GM21447 (cell line): Measurements from ENCODE around the gene GALNT16.
"Not testable (repeated sequence)": the region's sequence is repeated elsewhere in the genome, so short reads cannot be mapped to it uniquely, and the experiment has no call there.

ENCODE experiments used
- ATAC-seq: cut with Tn5 transposase; IDR thresholded peaks from one replicate; pipeline ENCODE4 v1.9.1; 2021; ENCODE audit not compliant: unreplicated experiment

Gene GALNT16

DNA sequence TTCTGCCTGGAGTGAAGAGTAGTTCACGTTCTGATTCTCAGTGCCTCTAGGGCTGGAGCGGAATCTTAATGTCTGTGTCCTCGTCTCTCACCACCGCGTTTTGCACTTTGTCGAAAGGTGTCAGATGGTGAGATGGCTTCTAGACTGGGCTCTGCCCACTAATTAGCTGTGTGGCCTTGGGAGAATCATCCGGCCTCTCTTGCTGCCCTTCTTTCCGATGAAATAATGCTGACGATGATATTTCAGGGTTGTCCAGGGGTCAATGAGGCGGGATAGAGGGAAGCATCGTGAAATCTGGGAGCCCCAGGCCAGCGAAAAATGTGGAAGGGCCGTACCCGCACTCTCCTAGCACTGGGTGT, 811 bp upstream of the GALNT16 start:
- no peak for ATAC-seq

DNA sequence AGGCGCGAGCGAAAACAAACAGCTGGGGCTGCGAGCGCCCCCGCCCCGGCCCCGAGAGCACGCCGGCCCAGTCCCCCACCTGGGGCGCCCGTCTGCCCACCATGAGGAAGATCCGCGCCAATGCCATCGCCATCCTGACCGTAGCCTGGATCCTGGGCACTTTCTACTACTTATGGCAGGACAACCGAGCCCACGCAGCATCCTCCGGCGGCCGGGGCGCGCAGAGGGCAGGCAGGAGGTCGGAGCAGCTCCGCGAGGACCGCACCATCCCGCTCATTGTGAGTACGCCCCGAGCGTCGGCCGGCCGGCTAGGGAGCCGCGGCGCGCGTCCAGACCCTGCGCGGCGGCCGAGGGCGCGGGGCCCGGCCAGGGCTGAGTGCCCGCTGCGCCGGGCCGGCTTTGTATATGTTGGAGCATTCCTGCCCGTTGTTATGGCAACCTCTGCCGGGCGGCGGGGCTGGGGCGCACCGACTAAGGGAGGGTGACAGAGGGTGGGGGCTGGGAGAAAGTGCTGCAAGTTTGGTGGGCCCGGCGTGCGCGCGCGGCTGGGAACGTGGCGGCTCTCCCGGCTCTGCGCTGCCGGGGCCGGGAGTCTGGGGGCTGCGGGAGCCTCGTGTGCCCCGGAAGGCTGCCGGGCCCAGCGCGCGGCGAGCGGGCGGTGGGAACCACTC, 367 bp downstream of the GALNT16 start:
- no peak for ATAC-seq

DNA sequence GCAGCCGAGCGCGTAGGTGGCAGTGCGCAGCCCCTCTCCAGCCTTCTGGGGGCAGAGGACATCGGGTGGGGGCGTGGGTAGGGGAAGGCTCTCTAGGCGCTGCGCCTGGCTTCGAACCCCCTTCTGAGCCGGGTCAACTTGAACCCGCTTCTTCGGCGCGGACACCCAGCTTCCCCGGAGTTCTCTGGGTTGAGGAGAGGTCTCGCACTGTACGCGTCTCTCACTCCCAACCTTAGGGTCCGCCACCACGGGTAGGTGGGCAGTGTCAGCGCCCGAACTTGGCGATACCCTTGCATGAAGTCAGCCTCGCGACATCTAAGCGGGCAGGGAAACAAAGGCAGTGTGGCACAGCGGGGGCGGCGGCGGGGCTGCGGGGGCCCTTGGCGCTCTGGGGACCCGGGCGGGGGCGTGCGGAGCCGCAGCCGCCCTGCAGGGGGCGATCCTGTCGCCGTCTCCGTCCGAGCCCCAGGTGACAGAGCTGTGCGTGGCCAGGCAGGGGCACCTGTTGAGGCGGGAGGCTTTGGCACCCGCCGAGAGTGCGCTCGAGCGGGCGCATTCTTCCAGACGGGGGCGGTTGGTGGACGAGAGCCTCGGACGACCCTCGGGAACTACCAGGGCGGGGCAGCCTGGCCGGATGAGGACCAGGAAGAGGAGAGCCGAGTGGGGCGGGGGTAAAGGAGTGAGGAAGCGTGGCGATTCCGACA, 1.1 kb downstream of the GALNT16 start:
- no peak for ATAC-seq

DNA sequence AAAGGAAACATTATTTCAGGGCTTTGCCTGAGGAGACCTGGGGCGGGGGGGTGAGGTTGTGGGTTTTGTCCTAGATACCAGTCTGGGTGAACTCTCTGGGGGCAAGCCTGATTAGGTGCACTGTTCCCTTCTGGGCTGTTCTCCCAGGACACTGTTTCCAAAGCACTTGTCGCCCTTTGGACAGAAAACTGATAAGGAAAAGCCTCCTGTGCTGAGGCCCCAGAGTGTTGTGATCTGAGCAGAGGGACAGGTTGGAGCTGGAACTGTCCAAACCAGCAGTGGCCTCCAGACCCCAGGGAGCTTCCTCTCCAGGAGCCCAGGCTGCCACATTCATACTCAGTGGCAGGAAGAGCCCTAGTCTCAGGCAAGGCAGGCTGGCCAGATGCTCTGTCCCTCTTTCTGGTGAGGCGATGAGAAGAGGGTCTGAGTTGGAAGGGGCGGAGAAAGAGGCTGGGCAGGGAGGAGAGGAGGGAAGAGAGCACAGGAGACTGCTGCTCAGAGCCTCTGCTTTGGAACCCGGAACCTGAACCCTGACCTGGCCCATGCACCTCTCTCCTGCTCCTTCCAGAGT, 1.9 kb downstream of the GALNT16 start:
- no peak for ATAC-seq

DNA sequence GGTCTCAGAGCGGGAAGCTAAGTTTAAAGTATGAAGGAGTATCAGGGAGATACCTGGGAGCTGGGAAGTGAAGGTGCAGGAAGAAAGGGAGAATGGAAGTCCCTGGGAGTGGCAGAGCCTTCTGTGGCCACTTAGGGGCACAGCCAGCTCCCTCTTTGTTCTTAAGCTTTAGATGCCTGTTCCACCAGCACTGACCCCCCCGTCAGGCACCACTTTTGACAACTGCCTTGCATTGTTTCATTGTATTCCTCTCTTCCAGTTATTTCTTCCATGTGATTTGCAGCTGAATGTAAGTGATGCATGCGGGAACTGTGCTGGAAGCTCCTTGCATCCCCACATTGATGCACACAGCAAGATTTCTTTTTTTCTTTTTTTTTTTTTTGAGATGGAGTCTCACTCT, 2.6 kb downstream of the GALNT16 start:
- no peak for ATAC-seq

DNA sequence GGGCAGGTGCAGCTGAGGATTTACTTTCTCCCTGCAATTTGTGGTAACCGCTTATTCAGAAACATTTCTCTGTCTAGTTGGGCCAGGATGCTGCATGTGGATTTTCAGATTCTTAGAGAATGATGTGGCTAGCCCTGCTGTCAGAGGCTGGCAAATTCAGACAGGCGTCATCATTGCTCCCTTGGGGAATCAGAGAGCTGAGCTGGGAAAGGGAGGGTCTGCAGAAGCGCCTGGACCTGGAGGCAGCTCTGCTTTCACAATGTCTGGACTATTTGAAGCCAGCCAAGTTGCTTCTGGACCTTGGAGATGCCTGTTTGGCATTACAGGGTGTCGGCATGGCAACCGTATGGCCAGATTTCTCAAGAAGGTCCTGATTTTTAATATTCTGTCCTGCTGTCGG, 3.4 kb downstream of the GALNT16 start:
- no peak for ATAC-seq

DNA sequence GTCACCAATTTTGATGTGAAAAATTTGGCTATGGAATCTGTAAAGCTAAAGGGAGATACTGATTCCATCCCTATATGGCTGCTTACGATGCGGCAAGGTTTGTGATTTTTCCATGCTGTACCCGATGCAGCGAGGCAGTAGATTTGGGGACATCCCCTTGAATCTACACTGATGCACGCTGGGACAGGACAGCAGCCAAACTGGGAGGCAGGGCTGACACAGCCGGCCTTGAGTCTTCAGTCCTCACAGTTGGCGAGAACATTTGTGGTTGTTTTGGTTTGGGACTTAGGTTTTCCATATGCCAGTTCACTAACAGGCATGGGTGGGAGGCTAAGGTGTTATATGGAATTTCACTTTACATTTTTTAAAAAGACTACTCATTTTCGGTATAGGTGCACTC, 3.8 kb downstream of the GALNT16 start:
- ATAC-seq, result no peak

DNA sequence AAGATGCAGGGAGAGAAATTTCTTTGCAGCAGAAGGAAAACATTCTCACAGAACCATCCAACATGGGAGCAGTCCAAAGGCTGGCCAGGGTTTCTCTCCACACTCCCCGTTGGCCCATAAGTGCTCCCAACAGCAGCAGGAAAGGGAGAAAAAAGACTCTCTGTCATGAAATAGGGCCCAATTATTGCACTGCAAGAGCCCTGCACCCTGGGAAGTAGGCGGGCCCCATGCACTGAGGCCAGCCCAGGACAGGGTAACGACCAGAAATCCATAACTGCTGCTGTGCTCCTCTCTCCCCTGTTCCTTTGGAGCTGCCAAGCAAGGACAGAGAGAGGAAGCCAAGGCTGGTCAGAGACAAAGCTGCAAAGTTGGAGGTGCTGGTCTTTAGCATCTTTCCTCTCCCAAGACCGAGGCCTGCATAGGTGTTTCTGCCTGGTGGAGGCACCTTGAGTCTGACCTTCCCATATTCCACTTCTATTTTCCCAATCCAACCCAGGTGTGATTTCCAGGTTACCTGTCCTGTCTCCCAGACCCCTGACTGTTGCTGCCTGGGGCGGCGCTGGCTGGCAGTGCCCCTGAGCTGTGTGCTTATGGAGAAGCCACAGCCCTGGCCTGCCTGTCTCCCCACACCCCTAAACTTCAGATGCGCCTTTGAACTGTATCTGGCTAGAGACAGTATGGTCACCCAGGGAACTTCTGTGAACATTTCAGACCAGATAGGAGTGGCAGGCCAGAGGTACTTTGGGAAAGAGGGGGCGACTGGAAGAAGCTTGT, 6.8 kb downstream of the GALNT16 start:
- no peak for ATAC-seq

DNA sequence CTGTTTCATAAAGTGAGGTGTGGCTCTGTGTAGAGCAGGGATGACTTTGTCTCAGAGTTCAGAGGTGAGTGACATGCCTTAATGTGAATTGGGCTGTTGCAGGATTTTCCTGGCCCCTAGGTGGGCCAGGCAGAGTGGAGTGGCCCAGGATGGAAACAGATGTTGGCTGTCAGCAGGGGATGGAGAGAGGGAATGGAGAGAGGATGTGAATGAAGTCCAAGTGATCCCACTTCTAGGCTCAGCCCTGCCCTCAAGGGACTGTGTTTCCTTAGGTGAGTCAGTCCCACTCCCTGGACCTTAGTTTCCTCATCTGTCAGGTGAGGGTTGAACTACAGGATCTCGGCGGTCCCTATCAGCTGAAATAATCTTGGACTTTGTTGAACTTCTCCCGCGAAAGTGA, 7.5 kb downstream of the GALNT16 start:
- no peak for ATAC-seq

DNA sequence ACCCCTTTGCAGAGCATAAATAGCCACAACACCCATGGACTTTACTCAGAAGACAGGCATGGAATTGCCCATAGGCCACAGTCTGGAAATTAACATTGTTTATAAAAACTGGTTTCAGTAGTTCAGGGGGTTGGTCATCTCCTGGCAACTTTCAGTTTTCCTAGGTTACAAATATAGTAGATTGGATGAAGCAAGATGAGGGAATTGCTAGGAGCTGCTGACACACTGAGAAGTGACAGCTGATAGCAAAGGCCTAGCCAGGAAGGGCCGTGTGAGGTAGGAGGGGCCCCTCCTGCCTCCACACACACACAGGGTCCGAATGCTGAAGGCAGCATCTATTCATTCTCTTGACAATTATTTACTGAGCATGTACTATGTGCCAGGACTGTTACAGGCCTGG, 8.3 kb downstream of the GALNT16 start:
- no peak for ATAC-seq

DNA sequence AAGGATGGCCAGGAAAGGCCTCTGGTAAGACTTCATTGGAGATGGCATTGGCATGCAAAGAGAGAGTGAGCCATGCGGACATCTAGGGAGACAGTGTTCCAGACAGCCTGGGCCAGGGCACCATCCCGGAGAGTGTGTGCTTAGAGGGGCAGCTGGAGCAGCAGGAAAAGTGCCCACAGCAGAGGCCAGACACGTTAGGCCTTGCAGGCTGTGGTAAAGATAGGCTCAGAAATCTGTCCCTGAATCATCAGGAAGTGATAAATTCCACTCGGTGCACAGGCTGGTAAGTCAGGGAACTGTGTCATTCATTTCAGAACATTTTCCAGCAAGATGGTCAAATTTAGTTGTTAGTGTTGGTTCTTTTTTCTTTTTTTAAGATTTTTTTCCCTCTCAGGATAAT, 8.8 kb downstream of the GALNT16 start:
- no peak for ATAC-seq

DNA sequence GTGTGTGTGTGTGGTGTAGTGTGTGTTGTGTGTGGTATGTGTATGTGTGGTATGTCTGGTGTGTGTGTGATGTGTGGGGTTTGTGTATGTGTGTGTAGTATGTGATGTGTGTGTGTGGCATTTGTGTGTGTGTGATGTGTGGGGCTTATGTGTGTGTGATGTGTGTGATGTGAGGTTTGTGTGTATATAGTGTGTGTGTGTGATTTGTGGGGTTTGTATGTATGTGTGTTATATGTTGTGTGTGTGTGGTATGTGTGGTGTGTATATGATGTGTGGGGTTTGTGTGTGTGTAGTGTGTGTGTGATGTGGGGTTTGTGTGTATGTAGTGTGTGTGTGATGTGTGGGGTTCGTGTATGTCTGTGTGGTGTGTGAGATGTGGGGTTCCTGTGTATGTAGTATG, 9.4 kb downstream of the GALNT16 start:
- ATAC-seq, result no peak

DNA sequence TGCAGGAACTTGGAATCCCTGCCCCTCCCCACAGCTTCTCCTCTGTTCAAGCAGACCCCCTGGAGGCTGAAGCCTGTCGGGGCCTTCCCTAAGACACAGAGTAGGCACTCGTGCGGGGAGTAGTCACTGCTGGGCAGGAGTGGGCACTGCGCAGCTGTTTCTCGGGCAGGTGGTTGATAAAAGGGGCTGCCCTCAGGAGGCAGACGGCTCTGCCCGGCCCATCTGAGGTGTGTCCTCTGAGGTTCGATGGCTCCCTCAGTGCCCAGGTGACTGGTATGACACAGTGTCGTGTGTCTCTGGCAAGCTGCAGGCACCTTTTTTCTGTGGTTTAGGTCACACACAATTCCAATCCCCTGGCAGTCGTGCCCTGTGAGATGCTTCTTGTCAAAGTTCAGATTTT, 10.1 kb downstream of the GALNT16 start:
- ATAC-seq, result no peak

DNA sequence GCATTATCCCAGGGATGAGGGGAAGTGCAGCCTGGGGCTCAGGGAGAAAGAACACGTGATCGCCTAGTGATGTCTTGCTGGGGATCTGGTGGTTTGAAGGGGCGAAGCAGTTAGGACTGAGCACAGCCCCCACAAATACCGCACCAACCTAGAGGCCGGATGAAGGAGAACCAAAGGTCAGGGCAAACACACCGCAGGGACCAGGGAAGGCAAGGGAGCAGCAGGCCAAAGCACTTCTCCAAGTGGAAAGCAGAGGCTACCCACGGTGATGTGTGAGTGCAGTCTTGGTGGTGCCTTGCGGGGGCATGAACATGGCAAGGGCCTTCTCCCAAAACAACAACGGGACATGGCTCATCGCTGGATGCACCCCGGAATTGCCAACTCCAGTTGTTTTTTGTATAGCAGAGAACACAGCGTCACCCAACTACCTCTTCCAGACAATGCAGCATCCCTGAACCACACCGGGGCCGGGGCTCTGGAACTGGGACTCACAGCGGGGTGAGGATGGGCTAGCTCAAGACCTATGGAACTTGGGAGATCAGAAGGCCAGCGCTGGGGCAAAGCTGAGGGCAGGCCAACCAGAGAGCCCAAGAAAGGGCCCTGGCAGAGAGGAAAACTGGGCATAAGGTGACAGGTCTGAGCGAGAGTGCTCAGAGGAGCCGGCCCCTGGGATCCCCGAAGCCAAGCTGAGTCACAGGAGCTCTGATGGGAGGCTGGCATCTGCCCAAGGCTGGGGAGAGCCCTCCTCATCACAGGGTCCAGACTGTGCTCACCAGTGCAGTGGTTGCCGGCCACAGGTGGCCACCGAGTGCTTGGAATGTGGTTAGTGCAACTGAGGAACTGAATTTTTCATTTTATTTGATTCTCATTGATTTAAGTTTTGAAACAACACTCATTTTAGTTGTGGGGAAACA, 11.1 kb downstream of the GALNT16 start:
- no peak for ATAC-seq

DNA sequence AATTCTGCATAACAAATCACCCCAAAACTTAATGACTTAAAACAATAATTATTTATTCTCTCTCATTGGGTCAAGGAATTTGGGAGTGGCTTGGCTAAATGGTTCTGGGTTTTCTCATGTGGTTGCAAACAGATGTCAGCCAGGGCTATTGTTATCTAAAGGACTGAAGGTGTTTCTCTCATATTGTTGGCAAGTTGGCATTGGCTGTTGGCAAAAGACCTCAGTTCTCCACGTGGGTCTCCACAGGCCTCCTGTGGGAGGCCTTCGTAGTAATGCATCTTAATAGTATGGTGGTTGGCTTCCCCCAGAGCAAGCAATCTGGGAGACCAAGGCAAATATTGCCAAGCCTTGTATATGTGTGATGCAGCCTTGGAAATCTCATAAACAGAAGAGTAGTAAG, 14.4 kb downstream of the GALNT16 start:
- ATAC-seq, result no peak

DNA sequence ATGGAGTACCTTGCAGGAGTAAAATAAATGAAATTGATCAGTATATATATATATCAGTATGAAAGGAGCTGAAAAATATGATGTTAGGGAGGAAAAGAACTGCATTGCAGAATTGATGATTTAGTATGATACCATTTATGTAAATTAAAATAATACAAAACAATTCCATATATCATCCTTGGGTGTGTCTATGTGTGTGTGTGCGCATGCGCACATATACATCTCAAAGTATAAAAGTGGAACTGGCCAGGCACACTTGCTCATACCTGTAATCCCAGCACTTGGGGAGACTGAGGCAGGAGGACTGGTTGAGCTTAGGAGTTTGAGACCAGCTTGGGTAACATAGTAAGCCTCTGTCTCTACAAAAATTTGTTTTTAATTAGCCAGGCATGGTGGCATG, 15.4 kb downstream of the GALNT16 start:
- ATAC-seq, result no peak

DNA sequence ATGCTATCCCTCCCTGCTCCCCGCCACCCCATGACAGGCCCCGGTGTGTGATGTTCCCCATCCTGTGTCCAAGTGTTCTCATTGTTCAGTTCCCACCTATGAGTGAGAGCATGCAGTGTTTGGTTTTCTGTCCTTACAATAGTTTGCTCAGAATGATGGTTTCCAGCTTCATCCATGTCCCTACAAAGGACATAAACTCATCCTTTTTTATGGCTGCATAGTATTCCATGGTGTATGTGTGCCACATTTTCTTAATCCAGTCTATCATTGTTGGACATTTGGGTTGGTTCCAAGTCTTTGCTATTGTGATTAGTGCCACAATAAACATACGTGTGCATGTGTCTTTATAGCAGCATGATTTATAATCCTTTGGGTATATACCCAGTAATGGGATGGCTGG, 17.4 kb downstream of the GALNT16 start:
- ATAC-seq, result not testable (repeated sequence)

DNA sequence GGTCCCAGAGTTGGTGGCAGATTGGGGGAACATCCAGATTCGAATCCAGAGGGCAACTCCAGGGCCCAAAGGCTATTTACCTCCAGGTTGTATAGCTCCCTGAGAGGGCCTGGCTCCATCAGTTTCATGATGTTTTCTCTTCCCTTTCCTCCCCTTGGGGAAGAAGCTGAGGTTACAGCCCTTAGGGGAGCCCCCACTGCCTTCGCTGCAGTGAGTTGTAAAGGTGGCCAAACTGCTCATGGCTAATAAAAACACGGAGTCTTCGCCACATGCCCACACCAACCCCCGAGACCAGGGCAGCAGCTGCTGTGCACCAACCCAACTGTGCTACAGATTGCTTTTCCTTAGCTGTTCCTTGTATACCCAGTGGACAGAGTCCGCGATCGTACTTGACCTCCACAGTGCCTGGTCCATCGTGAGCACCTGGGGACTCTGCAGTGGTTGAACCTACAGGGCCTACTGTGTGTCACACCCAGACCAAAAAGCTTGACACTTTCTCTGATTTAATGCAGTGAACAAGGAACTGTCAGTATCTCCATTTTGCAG, 20.9 kb downstream of the GALNT16 start:
- no peak for ATAC-seq

DNA sequence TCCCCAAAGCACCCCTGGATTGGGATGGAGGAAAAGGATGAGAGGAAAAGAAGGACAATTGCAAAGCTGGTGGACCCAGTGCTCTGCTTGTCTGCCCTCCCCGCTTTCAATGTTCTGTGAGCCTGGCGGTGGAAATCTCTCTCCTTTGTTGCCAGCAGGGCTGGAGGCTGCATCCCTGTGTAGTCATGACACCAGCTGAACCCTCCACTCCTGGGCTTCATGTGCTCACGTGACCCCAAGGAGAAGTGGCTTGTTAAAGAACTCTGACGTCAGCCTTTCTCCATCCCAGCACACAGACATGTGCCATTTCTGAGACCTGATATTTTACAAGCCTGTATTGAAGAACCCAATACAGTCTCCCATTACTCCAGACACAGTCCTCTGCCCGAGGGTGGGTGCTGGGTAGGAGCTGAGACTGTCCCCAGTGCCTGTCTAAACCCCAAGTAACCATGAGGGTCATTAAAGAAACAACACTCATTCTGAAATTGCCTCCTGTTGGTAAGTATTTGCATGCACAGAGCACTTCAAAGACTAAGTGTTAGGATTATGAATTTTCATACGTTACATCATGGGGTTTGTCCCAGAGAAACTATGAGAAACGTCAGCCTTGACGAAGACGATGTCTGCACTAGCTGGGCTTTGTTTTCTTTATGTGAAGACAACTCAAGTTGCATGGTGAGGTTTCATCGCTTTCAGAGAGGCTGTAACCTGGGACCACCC, 21.7 kb downstream of the GALNT16 start:
- ATAC-seq, result no peak

DNA sequence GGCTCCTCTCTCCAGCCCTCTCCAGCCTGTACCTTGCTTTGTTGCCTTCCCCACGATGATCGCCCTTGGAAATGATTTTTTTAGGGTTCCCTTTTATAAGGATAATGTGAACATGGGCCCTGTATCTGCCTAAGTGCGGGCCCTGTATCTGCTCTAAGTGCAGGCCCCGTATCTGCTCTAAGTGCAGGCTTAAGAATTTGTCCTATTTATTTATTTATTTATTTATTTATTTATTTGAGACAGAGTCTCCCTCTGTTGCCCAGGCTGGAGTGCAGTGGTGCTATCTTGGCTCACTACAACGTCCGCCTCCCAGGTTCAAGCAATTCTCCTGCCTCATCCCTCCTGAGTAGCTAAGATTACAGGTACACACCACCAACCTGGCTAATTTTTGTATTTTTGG, 22.5 kb downstream of the GALNT16 start:
- ATAC-seq, result no peak
